NCI-H748 treated with DMSO at 0.1 percent for 48 hours (cell line): Measurements from ENCODE around the gene SH2D7.
A peak's percentile ranks its signal among the peaks of the same experiment; 100 is the strongest.

ENCODE experiments used
- DNase-seq: peaks from one replicate; lab custom pipeline; 2025; lab: John Stamatoyannopoulos, UW

Gene SH2D7

DNA sequence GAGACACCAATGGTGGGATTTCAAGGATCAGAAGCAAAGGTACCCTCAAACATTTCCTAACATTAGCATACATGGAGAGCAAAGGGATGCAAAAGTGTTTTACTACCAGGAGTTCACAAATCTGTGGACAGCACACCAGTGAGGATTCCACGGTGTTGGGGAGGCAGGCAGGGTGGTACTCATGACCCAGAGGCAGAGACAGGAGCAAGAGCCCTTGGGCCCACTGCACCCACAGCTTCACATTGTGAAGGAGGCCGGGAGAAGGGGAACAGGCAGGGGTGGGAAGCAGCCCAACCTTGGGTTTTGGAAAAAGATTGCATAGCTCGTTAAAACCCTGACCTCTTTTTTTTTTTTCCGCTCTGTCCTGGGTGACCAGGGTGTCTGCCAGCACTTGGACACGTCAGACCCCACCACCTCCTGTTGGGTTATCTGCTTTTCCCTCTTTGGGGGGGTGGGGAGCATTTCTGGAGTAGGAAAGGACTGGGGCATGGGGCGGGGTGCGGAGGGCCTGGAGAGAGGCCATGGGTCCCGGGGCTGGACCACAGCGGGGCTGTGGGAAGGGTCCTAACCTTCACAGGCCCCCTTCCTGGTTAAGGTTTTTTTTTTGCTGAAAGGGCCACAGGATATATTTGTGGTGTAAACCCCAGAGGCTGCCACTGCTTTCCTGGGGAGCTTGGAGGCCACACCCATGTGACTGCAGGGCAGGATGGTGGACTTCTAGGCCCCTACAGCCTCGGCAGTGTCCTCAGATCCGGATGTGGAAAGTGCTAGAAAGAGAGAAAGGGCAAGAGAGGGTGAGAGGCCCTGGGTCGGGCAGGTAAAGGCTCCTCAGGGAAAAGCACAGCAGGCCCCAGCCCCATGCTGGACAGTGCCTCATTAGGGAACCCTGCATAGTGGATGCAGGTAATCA is 12.5 kb downstream of the SH2D7 start:
- no peak for DNase-seq

DNA sequence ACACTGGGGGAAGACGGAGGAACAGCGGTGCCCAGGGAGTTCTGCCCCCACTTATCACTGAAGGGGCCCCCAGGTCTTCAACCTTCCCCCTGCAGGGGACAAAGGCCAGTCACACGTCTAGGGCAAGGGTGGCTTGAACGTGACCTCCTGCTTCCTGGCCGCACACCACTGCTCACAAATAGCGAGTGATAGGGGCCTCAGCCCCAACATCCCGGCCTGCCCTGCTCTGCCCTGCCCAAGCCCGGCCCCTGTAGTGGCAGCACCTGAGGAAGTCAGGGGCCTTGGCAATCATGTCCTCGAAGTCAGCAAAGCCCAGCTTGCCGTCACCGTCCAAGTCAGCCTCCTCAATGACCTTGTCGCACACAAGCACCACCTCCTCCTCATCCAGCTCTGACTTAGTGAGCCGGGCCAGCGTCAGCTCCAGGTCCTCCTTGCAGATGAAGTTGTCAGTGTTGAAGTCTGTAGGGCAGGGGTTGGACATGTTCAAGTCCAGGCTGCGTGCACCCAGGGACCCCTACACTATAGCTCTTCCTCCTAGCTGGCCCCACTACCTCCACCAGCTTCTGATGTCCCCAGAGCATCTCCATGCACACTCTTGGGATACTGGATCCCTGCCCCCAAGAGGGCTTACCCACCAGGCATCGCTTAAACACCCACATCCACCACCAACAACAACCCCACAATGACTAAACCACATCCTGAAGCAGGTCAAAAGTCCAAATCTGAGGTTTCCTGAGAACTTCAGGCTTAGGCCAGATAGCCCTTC is 13.3 kb downstream of the SH2D7 start:
- no peak for DNase-seq

DNA sequence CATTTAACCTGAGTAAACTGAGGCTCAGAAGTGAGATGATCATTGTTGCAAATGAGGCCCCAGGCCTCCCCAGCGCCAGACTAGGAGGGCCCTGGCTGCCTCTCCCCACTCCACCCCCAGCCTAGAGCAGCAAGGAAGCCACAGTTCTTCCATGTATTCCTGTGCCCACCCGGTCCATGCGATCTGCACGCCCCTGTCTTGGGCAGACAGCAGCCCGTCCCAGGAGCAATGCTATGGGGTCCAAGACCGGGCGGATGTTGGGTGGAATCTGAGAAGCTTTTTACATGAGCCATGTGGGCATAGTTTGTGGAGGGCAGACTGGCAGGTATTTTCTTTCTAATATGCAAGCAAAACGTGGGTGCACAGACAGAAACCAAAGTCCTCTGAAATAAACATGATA is 15.1 kb downstream of the SH2D7 start:
- DNase-seq = no peak

DNA sequence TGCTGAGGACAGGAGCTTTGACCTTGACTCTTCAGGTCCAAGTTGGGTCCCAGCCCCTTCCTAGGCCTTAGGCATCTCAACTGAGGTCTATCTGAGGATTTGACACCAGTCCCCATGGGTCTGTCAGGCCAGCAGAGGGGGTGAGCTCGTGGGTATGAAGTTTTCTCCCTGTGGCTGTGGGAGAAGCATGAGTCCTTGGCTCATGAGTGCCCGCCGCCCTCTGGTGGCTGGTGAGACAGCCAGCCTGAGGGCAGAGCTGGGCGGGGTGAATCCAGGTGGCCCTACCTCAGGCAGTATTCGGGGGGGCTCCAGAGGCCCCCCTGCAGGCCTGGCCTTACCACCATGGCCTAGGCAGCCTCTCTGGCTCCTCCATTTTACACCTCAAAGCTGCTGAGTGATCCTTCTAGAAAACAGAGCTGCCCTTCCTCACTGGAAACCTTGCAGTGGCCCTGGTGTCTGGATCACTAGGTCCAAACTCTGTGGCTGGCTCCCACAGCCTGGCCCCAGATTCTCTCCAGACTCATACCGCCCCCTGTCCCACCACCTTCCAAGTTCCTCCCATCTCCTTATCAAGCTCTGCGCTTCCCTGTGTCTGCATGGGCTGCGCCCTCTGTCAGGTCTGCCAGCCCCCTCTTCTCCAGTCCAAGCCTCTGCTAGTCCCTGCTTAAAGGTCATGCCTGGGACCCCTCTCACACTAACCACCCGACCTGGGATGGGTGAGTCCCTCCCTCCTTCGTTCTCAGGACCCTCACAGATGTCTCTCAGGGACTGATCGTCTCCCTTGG is 16.1 kb downstream of the SH2D7 start:
- peak; percentile 7 for DNase-seq

DNA sequence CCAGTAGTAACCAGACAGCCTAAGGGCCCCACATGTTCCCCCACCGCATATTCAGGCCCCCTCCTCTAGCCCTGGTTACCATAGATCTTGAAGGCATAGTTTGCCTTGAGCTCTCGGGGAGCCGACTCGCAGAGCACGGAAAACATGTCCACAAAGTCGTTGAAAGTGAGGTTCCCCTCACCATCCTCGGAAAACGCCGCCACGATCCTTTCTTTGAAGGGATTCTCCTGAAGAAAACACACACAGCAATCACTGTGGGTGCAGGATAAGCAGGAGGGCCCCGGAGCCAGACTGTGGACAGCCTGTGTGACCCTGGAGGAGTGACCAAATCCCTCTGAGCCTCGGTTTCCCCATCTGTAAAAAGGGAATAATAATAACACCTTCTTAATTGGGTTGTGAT is 16.8 kb downstream of the SH2D7 start:
- no peak for DNase-seq

DNA sequence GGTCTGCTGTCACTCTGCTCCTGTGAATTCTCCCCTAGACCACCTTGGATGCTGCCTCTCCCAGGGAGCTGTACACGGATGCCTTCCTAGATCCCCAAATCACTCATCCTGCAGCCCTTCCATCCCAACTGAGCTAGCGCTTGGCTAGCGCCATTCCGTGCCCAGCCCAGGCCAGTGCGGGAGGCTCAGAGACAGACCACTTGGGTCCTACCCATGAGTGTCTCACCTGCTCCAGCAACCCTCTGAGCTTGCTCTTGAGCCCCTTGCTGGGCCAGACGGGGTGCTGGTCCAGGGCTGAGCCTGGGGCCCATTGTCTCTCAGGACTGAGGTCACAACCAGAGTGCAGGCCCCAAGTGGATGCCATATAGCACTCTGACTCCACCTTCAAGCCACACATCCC is 17.7 kb downstream of the SH2D7 start:
- no peak for DNase-seq

DNA sequence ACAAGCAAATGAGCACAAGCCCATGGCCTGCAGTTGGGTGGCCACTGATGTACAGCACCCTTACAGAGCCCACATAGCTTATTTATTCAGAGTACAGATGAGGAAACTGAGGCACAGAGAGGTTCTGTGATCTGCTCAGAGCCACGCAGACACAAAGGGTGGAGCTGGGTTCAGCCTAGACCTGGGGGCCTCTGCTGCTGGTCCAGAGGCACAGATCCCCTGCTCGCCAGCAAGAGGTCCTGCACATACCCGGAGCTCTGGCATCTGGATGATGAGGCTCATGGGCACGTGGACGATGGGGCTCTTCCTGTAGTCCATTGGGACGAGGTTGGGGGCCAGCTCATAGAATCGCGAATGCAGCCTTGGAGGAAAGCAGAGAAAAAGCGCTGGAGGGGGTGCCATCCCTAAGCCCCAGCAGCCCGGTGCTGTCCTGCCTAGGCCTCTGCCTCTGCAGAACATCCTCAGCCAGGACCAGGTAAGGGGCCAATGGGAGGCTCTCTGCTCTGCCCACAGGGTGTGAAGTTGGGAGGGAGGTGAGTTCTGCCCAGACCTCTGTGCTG is 18.6 kb downstream of the SH2D7 start:
- no peak for DNase-seq

DNA sequence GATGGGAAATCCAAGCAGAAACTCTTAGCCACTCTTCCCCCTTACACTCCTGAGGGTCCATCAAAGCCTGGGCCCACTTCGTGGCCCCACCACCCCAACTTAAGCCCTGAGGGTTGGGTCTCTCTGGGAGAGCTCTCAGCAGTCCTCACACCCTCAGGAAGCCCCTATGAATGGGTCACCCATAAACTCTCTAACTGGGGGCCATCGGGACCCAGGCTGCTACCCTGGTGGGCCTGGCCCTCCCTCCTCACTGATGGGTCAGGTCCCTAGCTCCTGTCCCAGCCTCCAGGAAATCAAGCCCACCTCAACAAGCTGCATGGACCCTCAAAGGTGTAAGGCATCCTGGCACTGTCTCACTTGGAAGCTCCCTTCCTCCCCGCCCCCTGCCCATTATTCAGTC is 19.4 kb downstream of the SH2D7 start:
- no peak for DNase-seq

DNA sequence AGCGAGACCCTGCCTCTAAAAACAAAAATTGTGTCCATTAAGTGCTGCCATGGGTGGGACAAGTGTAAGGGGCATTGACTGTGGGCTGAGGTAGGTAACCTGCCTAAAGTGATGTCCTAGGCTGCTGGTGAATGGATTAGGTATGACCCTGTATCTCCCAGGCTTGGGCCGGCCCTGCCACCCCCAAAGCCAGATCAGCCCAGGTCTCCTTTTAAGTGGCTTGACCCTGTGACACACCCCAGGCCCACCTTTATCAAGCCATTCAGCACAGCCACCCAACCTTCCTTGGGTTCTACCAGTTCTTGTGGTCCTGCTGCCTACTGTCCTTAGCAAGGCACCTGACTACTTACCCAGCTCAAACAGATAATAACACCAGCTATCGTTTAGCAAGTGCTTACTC is 20.2 kb downstream of the SH2D7 start:
- DNase-seq = no peak

DNA sequence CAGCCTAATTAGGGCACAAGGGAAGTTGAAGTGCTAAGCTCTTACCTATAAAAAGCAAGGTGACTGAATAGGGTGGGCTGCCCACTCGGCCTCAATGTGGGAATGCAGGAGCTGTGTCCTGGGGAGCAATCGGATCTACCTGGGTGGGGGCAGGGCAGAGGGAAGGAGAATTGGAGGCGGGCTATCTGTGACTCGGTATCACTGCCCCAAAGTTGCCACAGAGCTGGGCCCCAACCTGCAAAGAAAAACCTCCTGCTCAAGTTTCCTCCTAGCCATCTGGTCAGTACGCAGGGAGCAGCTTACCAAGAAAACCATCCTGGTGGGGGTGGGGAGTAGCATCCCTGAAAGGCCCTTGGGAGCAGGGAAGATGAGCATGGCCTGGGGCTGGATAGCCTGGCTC is 28.2 kb downstream of the SH2D7 start:
- DNase-seq = no peak

DNA sequence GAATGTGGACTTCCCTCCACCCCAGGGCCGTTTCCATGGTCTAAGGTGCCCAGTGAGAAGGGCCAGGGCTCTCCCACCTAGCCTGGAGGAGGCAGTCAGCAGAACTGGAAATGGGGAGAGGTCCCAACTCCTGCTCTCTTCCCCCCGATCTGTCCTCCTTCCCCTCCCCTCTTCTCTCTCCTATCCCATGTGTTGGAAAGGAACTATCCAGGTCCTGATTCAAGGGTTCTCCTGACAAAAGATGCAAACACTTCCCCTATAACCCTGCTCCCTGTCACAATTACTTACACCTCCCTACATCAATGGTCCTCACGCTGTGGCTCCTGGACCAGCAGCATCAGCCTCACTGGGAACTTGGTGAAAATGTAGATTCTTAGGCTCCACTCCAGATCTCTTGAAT is 32.9 kb downstream of the SH2D7 start:
- no peak for DNase-seq

DNA sequence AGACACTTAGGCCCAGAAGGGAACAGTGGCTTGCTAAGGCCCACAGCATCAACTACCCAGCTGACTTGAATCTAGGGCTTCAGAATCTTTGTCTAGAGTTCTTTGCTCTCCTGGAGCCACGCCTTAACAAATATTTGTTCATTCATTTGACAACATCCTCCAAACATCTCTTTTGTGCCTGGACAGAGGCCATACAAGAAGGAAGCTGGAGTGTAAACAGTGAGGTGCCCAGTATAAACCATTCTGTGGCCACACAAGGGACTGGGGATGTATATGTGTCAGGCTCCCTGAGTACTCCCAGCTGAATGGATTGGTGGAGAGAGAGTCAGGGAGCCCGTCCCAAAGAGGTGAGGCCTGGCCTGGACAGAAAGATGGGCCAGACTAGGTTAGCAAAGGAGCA is 35.5 kb downstream of the SH2D7 start:
- no peak for DNase-seq

DNA sequence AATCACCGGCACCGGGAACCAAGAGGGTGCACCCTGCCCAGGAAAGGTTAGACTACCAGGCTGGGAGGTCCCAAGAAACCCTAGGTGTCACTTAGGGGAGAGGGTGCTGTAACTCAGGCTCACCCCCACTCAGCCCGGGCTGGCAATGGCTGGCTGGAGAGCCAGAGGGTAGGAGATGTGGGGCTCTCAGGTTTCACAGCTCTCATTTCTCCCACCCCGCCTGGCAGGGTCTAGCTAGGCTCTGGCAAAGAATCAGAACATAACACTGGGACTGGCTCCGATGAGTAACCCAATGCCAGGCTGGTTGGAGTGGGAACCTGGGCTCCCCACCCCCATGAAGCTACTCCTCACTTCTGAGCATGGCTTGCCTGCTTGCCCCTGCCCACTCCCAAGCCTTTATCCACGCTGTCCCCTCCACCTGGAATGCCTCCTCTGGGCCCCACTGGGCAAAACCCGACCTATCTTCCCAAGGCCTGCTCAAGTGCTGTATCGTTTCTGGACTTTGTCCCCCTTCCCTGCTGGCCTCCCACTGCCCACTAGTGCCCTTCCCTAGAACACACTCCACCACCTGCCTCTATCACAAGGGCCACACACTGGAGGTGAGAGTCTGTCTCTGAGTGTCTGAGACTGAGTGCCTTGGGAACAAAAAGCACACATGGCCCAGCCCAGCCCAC is 36.9 kb downstream of the SH2D7 start:
- no peak for DNase-seq

DNA sequence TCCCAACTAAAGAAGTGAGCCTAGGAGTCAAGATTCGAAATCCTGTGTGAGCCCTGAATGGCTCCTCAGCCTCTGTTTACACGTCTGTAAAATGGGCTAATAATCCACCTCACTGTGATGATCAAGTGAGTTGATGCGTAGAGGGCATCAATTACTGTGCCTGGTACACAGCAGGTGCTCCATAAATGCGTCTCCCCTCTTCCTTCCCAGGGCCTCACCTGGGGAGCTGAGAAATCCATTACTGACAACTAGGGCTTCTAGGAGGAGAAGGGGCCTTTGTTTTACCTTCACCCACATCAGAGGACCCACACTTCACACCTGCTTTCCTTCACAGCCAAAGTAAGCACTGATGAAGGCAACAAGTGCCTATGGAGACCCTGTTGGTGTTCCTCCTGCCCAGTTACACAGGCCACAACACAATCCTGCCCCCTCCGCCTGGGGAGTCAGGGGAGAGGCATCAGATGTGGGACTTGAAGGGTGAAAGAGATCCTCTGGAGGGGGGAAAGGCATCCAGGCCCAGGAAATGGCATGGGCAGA is 37.5 kb downstream of the SH2D7 start:
- no peak for DNase-seq

DNA sequence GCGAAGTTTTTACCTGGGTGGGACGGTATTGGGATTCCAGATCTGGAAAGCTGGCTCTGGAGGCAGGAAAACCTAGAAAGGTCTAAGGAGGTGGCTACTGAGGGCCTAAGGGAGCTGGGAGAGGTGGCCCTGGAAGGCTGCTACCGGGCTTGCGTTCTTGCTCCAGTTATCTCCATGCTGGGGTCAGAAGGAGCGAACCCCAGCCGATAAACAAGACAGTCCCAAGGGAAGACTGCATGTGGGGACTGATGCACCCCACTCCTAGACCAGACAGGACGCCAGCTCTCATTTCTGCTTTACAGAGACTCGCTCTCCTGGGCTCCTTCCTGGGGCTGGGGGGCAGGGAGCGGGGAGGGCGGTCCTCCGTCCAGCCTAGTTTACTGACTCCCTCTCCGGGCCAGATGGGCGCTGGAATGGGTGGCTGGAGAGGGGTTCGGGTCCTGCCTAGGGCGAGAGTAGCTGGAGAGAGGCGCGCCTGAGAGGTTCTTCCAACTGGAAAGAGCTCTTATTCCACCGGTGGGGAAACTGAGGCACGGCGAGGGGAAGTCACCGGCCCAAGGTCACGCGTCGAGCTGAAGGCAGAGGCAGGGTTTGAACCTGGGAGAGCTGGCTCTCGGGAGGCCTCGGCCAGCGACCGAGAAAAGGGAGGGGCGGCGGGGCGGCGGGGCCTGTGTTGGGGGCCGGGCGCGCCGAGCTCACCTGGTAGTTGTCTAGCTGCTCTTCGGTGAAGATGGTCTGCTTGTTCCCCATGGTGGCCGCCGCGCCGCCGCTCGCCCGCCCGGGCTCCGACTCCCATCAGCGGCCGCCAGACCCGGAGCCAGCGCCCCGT is 38.3 kb downstream of the SH2D7 start:
- no peak for DNase-seq

DNA sequence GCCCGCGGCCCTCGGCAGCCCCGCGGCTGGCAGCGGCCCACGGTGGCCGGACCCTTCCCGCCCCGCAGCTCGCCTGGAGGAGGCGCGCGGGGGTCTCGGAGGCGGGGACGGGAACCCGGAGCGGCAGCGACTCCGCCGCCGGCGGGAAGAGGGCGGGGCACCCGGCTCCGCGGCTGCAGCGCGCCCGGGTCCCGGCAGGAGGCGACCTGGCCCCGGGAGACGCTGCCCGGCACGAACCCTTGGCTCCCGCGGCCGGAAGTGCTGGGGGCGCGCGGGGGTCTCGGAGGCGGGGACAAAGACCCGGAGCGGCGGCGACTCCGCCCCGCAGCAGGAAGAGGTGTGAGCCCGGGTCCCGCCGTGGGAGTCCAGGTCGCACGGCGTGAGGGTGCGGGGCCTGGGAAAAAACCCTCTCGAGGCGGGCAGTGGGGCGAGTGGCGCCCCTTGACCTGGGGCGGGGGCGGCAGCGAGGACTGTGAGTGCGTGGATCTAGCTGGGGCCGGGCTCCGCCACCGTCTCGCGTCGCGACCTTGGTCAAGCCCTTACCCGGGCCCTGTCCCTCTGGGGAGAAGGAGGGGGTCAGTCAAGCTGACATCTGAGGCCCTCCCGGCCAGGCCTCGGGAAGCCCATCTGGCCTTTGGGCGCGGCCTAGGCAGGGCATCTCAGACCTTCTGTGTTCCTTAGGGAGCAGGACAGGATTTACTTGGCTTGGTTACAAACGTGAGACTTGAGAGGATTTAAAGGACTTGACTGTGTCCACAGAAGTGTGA is 39.1 kb downstream of the SH2D7 start, which contains the start of gene CIB2:
Gene CIB2 (minus strand): TSS at position 151 of the 767 bp plus-strand sequence. CDS start 230 bp downstream, outside the sequence.
- peak; percentile 7 for DNase-seq

DNA sequence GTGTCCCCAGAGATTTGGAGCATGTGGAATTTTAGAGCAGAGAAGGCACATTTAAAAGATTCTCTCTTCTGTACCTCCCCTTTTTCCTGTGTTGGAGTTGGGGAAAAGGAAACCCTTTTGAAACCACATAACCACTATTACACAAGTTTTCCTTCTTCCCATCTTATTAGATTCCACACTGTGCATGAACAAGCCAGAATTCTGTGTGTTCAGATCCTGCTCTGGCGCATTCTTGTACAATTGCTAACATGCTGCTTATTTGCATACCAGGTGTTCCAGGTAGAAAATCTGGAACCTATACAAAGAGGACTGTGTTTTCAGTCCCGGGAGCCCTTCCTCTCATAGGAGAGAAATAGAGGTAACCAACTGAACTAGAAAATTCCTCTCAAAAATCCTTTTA is 41.4 kb downstream of the SH2D7 start:
- no peak for DNase-seq

DNA sequence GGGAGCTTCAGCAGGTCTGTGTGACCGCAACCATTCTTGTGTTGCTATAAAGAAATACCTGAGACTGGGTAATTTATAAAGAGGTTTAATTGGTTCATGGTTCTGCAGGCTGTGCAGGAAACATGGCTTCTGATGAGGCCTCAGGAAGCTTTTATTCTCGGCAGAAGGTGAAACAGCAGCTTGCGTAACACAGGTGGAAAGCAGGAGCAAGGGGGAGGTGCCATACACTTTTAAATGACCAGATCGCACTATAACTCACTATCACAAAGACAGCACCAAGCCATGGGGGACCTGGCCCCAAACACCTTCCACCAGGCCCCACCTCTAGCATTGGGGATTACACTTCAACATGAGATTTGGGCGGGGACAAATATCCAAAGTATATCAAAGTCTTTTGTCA is 47.2 kb downstream of the SH2D7 start:
- no peak for DNase-seq

DNA sequence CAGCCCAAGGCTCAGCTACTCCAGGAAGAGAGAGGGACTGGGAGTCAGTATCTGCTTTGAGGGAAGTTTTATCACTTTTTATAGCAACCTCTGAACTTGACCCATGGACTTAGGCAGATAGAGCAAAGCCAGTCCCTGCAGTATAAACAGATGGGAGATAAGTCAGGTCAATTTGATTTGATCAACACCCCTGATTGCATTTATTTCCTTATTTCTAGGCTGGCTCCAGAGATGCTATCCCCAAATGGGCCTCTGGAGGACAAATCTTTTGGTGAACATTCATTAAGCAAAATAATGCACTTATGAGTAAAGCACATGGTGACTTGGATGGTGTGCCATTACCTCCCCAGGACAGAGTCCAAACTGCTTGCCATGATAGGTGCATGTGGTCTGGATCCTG is 47.9 kb downstream of the SH2D7 start:
- DNase-seq = no peak

DNA sequence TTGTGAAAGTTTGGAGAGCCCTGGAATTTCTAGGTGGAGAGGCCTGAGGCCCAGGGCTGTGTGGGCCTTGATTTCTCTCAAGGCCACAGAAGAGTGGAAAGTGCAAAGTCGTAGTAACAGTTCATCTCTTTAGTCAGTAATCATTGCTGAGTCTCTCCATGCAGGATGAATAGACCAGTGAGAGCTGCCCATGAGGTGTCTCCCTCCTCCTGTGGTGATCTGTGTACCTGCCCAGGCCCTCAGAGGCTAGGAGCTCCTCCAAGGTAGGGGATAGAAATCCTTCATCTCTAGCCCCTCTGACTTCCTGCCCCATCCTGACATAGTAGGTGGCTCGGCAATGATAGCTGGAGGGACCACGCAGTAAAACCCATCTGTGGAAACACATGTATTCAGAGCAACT is 50.0 kb downstream of the SH2D7 start:
- no peak for DNase-seq
